HL-60 (cell line): Measurements from ENCODE around the gene DERA.

Experiments used
- DNase-seq, 2 experiments: peaks; one replicate each; pipeline ENCODE4 v3.0.0-alpha.2; 2010 to 2020; ENCODE audit warnings: low read depth in 1 of 2, low spot score in 1 of 2
- H3K27ac ChIP-seq: fragments of 250-450 bp; sonication (Bioruptor Pico); replicated peaks from 2 replicates; pipeline ENCODE4 v1.5.1; 2020; ENCODE audit warnings: mild to moderate bottlenecking, moderate library complexity
- H3K27me3 ChIP-seq: fragments of 250-450 bp; sonication (Bioruptor Pico); 2 replicates; pipeline ENCODE4 v1.5.1; 2021; ENCODE audit warnings: mild to moderate bottlenecking, moderate library complexity; ENCODE audit not compliant: insufficient read depth, poor library complexity, severe bottlenecking
- H3K4me3 ChIP-seq: replicated peaks from 2 replicates; pipeline ENCODE4 v1.5.1; 2011; ENCODE audit warnings: mild to moderate bottlenecking, control low read depth, low read length; ENCODE audit not compliant: insufficient read depth
- CTCF ChIP-seq: IDR thresholded peaks from one replicate; pipeline ENCODE4 v1.5.1; 2011; ENCODE audit warnings: low read length, control low read depth, inconsistent platforms; ENCODE audit not compliant: insufficient read depth
- GABPA ChIP-seq: IDR thresholded peaks from 2 replicates; pipeline ENCODE4 v1.6.1; 2012; ENCODE audit warnings: low read depth
- POLR2AphosphoS5 ChIP-seq: IDR thresholded peaks from 2 replicates; pipeline ENCODE4 v1.6.1; 2012; ENCODE audit warnings: low read depth
- REST ChIP-seq: IDR thresholded peaks from 2 replicates; pipeline ENCODE4 v1.6.1; 2012; ENCODE audit warnings: low read depth; ENCODE audit not compliant: insufficient replicate concordance
- SPI1 ChIP-seq: IDR thresholded peaks from 2 replicates; pipeline ENCODE4 v1.6.1; 2012; ENCODE audit warnings: low read depth, mild to moderate bottlenecking, borderline replicate concordance

The DERA gene

GRCh38 chr12:16016748-16017147 lies 105.6 kb downstream of the DERA start:
- H3K27ac ChIP-seq = no peak overlapping the region
- H3K4me3 ChIP-seq = no peak overlapping the region
- no peaks in the 10 kb centered on the region for H3K27me3 ChIP-seq
- TF ChIP-seq GABPA = no peak
- no peak for TF ChIP-seq SPI1
- no peak for TF ChIP-seq POLR2AphosphoS5
- TF ChIP-seq CTCF = no peak
- TF ChIP-seq REST = no peak
- no peak for DNase-seq

- TF ChIP-seq REST = no peak
- TF ChIP-seq SPI1 = no peak
- TF ChIP-seq GABPA = no peak
- no peak for TF ChIP-seq CTCF
- TF ChIP-seq POLR2AphosphoS5 = no peak
- H3K4me3 ChIP-seq = no peak overlapping the region
- H3K27me3 ChIP-seq = no peaks in the 10 kb centered on the region
- H3K27ac ChIP-seq = no peak overlapping the region
- no peak for DNase-seq
Measured at GRCh38 chr12:16018306-16018705, 107.2 kb downstream of the DERA start.

GRCh38 chr12:16019136-16019535 lies 108.0 kb downstream of the DERA start:
- H3K4me3 ChIP-seq = no peak overlapping the region
- no peak for DNase-seq
- no peak for TF ChIP-seq REST
- no peak for TF ChIP-seq CTCF
- no peak for TF ChIP-seq SPI1
- TF ChIP-seq POLR2AphosphoS5 = no peak
- no peak for TF ChIP-seq GABPA

More at GRCh38 chr12:16019136-16019535, 108.0 kb downstream of the DERA start:
- H3K27me3 ChIP-seq = no peaks in the 10 kb centered on the region
- no peak overlapping the region for H3K27ac ChIP-seq
